Keratinocyte (primary cell): ENCODE results near the gene SLC38A6. TPM values are rescaled to one million over a fixed set of nuclear protein-coding genes. Genes with fewer than 3 reads are reported as not detected.

Experiments used
- DNase-seq: peaks from one replicate; pipeline ENCODE4 v3.0.0-alpha.2; 2011; ENCODE audit warnings: low read depth, missing footprints, low spot score
- FAIRE-seq: peaks from 2 replicates; lab custom pipeline; 2011; peaks lifted over from hg19 to GRCh38; lab: Jason Lieb, UNC
- H2AFZ ChIP-seq: 2 replicates; pipeline ENCODE4 v1.6.0; 2012; ENCODE audit warnings: low read length, control low read depth, inconsistent platforms; ENCODE audit not compliant: control insufficient read depth
- H3K27ac ChIP-seq: 2 replicates; pipeline ENCODE4 v1.5.1; 2011; ENCODE audit warnings: low read length; ENCODE audit not compliant: control insufficient read depth, insufficient read depth
- H3K27me3 ChIP-seq: 3 replicates; pipeline ENCODE4 v1.6.0; 2011; ENCODE audit warnings: low read length; ENCODE audit not compliant: control insufficient read depth, insufficient read depth; ENCODE audit errors: extremely low read depth
- H3K36me3 ChIP-seq, 2 experiments: 2 replicates in 1 of 2; 3 replicates in 1 of 2; pipeline ENCODE4 v1.5.1; 2011; ENCODE audit warnings: low read length in 2 of 2, mild to moderate bottlenecking in 1 of 2; ENCODE audit not compliant: control insufficient read depth in 2 of 2, insufficient read depth in 2 of 2; ENCODE audit errors: extremely low read depth in 1 of 2
- H3K4me1 ChIP-seq: 3 replicates; pipeline ENCODE4 v1.5.1; 2011; ENCODE audit warnings: low read length; ENCODE audit not compliant: control insufficient read depth, insufficient read depth; ENCODE audit errors: extremely low read depth
- H3K4me2 ChIP-seq: 3 replicates; pipeline ENCODE4 v1.6.0; 2011; ENCODE audit warnings: low read depth, low read length; ENCODE audit not compliant: control insufficient read depth, insufficient read depth; ENCODE audit errors: extremely low read depth
- H3K4me3 ChIP-seq, 3 experiments: fragments of 200-600 bp in 1 of 3; sonication (generic) in 1 of 3; 2 replicates in 2 of 3; 3 replicates in 1 of 3; pipeline ENCODE4 v1.5.1; 2011 to 2016; ENCODE audit warnings: low read length in 3 of 3, mild to moderate bottlenecking in 3 of 3, control low read depth in 2 of 3, inconsistent platforms in 1 of 3, low read depth in 1 of 3, mixed read lengths in 1 of 3, mixed run types in 1 of 3, moderate library complexity in 1 of 3; ENCODE audit not compliant: control insufficient read depth in 2 of 3, insufficient read depth in 2 of 3; ENCODE audit errors: extremely low read depth in 1 of 3
- H3K79me2 ChIP-seq: 2 replicates; pipeline ENCODE4 v1.6.0; 2012; ENCODE audit warnings: low read length; ENCODE audit not compliant: control insufficient read depth, insufficient read depth
- H3K9ac ChIP-seq: 3 replicates; pipeline ENCODE4 v1.6.0; 2011; ENCODE audit warnings: low read length; ENCODE audit not compliant: control insufficient read depth, insufficient read depth; ENCODE audit errors: extremely low read depth
- H3K9me1 ChIP-seq: 3 replicates; pipeline ENCODE4 v1.6.0; 2011; ENCODE audit warnings: low read length; ENCODE audit not compliant: control insufficient read depth, insufficient read depth; ENCODE audit errors: extremely low read depth
- H3K9me3 ChIP-seq: 2 replicates; pipeline ENCODE4 v1.5.1; 2012; ENCODE audit warnings: low read depth, low read length; ENCODE audit not compliant: control insufficient read depth
- H4K20me1 ChIP-seq: 3 replicates; pipeline ENCODE4 v1.6.0; 2011; ENCODE audit warnings: low read length; ENCODE audit not compliant: control insufficient read depth, insufficient read depth; ENCODE audit errors: extremely low read depth
- CTCF ChIP-seq, 3 experiments: IDR thresholded peaks in 1 of 3; conservative IDR thresholded peaks in 1 of 3; optimal IDR thresholded peaks in 1 of 3; 2 replicates in 2 of 3; 3 replicates in 1 of 3; pipeline versions ENCODE3 to v1.5.1; 2011; ENCODE audit warnings: low read length in 3 of 3, mild to moderate bottlenecking in 3 of 3, moderate library complexity in 2 of 3, control low read depth in 1 of 3, inconsistent platforms in 1 of 3; ENCODE audit not compliant: insufficient read depth in 2 of 3; ENCODE audit errors: extremely low read depth in 1 of 3
- EZH2 ChIP-seq: IDR thresholded peaks from one replicate; pipeline ENCODE4 v1.6.1; 2012; ENCODE audit warnings: inconsistent platforms, mild to moderate bottlenecking, low read length, moderate library complexity
- dilution Hi-C: fragments of 300-500 bp; cut with MboI; formaldehyde crosslinking; loops from one replicate; pipeline ENCODE4 v1.7.0; 2020; ENCODE audit warnings: low sequenced_read_pairs; ENCODE audit not compliant: extremely low pct_ligation_motif_present
- polyA plus RNA-seq, 5 experiments: library from polyadenylated mRNA; depleted of rRNA in 3 of 5; stranded (reverse) in 3 of 5; stranded (forward) in 1 of 5; unstranded in 1 of 5; fragments of >200 nt; gene quantifications; 1 replicate in 1 of 5; 2 replicates in 3 of 5; 3 replicates in 1 of 5; pipeline versions ENCODE4 v1.2.1 to v1.2.3, GENCODE V29; 2011 to 2012; ENCODE audit warnings: missing spikeins in 2 of 5, low read depth in 1 of 5, low replicate concordance in 1 of 5

Gene SLC38A6
- polyA plus RNA-seq, 1 donor (not counting 4 experiments of a cell fraction or from before 2014, with no cell fraction given) = 15.7 TPM

GRCh38 chr14:60956202-60956601 lies 24.8 kb upstream of the SLC38A6 start:
- Histone ChIP-seq H3K4me1 (no peaks in the 10 kb centered on the region), H3K79me2 (no peaks in the 10 kb centered on the region), H3K27ac (no peak overlapping the region), H3K4me2 (no peak overlapping the region), H4K20me1 (no peaks in the 10 kb centered on the region), H3K36me3 (no peaks in the 10 kb centered on the region), H2AFZ (no peak overlapping the region), H3K27me3 (no peaks in the 10 kb centered on the region), H3K9me3 (no peaks in the 10 kb centered on the region), H3K9me1 (no peaks in the 10 kb centered on the region), H3K4me3 (no peak overlapping the region), H3K9ac (no peak overlapping the region)
- no peak for DNase-seq
- no peak for FAIRE-seq
- TF ChIP-seq CTCF (optimal IDR thresholded peaks at IDR 0.05 in 1 of 3, IDR thresholded peaks at IDR 0.05 in 1 of 3, conservative IDR thresholded peaks at IDR 0.05 in 1 of 3; ENCODE audit: extremely low read depth in 1 of 3, insufficient read depth in 2 of 3, low read length in 3 of 3) (no peak), EZH2 (no peak)
- dilution Hi-C loops = no loop called here

- no peak overlapping the region for H2AFZ ChIP-seq
- H3K4me1 ChIP-seq = no peaks in the 10 kb centered on the region
- no peak overlapping the region for H3K27ac ChIP-seq
- DNase-seq (no peak), FAIRE-seq (no peak)
- no peak overlapping the region for H3K9ac ChIP-seq
- H3K27me3 ChIP-seq = no peaks in the 10 kb centered on the region
- no peaks in the 10 kb centered on the region for H3K36me3 ChIP-seq
- dilution Hi-C loops = no loop called here
- H4K20me1 ChIP-seq = no peaks in the 10 kb centered on the region
- H3K79me2 ChIP-seq = no peaks in the 10 kb centered on the region
- TF ChIP-seq CTCF (optimal IDR thresholded peaks at IDR 0.05 in 1 of 3, IDR thresholded peaks at IDR 0.05 in 1 of 3, conservative IDR thresholded peaks at IDR 0.05 in 1 of 3; ENCODE audit: extremely low read depth in 1 of 3, insufficient read depth in 2 of 3, low read length in 3 of 3) = no peak
- TF ChIP-seq EZH2 = no peak
- H3K4me2 ChIP-seq = no peak overlapping the region
- H3K4me3 ChIP-seq = no peak overlapping the region
- no peaks in the 10 kb centered on the region for H3K9me3 ChIP-seq
- no peaks in the 10 kb centered on the region for H3K9me1 ChIP-seq
Measured at GRCh38 chr14:60956632-60957031, 24.4 kb upstream of the SLC38A6 start.
